NCI-H748 treated with DMSO at 0.1 percent for 48 hours (cell line): ENCODE measurements around the gene DCUN1D4.
A peak's percentile ranks its signal among the peaks of the same experiment; 100 is the strongest.
"Not testable (repeated sequence)": the region's sequence is repeated elsewhere in the genome, so short reads cannot be mapped to it uniquely, and the experiment has no call there.

Experiments
- DNase-seq: peaks from one replicate; lab custom pipeline; 2025; lab: John Stamatoyannopoulos, UW

DCUN1D4 gene

DNA sequence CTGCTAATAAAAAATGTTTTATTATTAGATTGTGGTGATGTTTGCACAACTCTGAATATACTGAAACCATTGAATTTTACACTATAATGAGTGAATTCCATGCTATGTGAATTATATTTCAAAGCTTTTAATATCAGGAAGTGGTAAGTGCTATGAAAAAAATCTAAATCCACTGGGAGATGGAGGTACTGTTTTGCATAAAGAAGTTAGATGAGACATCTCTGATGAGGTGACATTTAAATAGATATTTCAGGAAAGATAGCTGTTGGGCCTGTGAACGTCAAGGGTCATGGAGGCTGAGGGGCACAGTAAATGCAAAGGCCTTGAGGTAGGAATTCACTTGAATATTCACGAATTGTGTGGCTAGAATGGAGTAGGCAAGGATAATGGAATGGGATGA, 12.3 kb downstream of the DCUN1D4 start:
- DNase-seq, result no peak

- DNase-seq, result no peak
Observed at GRCh38 chr4:51855751-51856150, 12.8 kb downstream of the DCUN1D4 start.

DNA sequence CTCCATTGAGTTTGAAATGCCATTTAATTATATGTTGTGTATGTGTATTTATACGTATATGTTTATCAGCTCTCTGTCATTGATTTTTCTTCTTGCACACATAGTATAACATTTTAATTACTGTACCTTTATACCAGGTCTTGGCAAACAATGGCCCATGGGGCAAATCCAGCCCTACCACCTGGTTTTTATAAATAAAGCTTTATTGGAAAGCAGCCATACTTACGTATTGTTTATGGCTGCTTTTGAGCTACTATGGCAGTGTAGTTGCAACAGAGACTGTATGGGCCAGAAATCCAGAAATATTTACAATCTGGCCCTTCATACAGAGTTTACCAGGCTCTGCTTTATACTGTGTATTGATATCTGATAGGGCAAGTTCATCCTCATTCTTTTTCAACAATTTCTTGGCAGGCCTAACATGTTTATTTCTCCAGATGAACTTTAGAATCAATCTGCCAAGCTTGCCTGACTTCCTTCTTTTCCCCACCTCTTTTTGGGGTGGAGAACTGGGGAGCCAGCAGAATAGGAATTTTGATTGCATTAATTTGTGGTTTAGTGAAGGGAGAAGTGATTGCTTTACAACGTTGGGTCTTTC, 15.8 kb downstream of the DCUN1D4 start:
- DNase-seq, result peak; percentile 2

- no peak for DNase-seq
Observed at GRCh38 chr4:51859476-51860031, 16.6 kb downstream of the DCUN1D4 start.

DNA sequence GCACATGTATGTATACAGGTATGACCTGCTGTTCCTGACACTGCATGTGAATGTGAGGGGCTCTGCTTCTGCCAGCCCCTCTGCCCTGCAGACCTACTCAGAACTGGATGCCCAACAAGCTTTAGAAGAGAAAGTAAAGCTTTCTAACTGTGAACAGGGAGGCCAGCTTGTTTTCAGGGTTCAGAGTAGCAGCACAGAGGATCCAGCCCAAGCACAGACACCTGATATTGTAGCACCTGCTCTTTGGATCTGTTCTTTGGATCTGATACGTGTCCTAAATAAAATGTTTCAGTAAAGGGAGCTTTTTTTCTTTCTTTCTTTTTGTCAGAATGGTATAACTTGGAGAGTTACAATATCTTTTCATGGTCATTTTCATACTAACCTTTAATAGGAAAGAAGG, 19.2 kb downstream of the DCUN1D4 start:
- DNase-seq, result no peak

DNA sequence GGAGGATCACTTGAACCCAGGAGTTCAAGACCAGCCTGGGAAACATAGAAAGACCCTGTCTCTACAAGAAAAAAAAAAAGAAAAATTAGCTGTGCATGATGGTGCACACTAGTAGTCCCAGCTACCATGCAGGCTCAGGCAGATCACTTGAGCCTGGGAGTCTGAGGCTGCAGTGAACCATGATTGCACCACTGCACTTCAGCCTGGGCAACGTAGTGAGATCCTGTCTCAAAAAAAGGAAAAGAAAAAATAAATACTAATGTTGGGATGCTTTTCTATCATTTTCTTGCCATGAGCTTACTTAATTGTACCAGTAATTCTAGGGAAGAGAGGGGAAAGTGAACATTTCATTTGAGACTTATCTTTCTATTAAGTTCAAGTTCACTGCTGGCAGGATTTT, 19.8 kb downstream of the DCUN1D4 start:
- DNase-seq, result no peak

DNA sequence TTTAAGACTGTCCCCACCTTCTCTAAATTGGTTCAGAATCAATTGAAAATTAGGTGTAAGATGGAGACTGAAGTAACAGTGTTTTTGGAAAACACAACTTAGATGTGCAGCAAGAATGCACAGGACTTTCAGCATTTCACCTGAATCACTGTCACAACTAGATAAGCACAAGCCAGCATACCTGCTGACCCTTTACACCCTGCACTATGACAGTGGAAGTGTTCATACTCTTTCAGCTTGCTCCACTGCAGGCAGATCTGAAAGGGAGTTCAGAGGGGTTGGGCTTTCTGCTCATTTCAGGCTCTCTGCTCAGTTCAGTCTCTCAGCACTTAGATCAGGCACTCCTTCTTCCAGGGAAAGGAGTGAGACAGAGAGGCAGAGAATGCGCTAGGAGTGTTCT, 22.8 kb downstream of the DCUN1D4 start:
- DNase-seq, result no peak

DNA sequence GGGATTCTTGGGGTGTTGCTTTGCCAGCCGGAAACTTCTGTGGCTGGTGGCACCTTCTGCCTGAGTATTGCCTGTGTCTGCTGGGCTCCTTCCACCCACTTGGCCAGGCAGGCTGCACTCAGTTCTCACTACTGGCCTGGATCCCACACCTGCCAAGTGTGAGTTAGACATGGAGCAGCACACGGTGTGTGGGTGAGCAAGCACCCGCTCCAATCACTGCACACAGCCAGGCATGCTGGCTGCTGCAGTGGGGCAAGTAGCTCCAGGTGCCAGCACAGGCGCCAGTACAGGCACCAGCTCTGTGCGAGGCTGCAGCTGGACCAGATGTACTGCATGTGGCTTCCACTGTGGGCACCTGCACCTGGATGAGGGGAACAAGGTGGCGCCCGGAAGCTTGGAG, 23.9 kb downstream of the DCUN1D4 start:
- DNase-seq, result no peak

- no peak for DNase-seq
Observed at GRCh38 chr4:51867689-51868448, 24.9 kb downstream of the DCUN1D4 start.

DNA sequence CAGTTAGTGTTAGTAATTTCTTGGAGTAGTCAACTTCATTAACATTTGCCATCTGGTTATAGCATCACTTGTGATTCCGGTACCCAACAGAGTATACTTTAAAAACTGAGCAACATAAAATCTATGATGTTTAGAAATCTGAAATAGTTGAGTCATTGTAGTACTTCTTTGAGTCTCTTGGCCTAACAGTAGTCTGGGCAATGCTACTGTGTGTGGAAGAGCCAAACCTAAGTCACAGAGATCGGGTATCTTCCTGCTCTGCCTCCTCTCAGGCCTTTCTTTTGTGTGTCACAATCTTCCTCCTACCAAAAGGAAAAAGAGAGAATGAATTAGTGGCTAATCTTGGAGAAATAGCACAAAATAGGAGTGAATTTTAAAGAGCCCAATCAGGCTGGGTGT, 25.5 kb downstream of the DCUN1D4 start:
- DNase-seq, result no peak

DNA sequence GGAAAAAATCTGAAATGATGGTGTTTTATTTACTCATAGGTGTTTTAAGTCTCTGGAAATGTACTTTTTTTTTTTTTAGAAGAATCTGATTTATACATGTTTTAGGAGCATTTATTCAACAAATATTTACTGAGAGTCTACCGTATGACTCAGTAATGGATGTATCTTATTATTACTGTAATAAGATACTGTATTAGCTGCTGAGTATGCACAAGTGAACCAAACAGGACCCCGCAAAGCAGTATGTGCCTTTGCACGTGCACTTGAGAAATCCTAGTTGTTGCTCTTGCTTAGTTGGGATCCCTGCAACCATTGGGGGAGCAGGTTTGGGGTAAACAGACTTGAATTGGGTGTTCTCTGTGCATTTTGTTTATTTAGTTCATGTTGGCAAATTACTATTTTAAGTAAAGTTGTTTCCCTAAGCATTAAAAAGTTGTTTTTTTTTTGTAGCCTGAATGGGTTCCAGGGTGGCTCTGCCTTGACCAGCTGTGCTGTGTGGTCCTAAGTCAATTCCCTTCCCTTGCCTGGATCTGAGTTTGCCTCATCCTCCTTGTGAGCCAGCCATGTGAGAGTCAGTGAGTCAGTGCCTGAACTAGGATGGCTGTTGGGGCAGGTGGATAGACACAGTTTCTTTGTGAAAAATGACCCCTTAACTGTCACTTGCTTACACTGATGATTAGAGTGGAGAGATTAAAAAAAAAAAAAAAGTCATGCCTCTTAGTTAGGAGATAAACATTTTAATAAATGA, 27.7 kb downstream of the DCUN1D4 start:
- no peak for DNase-seq

DNA sequence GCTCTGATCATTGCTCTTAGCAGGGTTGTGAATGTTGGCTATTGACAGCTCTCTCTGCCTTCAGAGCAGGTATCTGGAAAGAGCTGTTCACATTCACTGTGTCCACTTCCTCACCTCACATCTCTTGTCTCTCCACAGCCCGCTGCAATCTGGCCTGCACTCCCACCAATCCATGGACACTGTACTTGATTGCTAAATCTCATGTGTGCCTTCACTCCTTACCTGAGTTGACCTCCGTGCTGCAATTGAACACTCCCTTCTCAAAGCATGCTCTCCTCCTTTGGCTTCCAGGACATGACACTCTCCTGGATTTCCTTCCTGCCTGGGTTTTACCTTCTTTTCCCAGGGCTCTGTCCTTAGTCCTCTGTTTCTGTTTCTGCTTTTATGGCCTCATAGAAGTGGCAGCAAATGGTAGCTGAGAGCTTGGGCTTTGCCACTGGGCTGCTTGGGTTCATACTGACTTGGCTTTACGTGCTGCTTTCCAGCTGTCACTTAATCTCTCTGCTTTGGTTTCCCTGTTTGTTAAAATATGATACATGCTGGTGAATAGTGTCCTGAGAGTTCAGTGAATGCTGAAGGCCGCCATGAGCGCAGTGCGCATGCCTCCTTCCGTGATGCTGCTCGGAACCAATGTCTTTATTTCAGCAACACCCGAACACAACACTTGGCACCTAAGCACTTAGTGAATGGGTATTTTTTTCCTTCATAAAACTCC, 29.5 kb downstream of the DCUN1D4 start:
- DNase-seq, result no peak

GRCh38 chr4:51874551-51874950, 31.6 kb downstream of the DCUN1D4 start:
- no peak for DNase-seq

DNA sequence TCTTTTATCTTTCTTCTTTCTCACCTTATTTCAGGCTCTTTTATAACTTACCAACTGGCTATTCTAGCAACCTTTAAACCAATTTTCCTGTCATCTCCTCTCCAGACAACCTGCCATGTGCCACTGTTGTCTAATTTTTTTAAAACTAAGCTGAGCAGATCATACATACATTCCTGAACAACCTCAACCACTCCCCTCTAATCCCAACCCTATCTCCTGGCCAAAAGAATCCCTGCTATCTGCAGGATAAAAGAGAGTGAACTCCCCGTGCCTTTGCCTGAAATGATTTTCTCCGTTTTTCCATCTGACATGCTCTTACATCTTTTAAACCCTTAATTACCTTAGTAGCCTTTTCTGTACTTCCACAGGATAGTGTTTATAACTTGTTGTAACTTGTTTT, 35.5 kb downstream of the DCUN1D4 start:
- DNase-seq, result no peak

DNA sequence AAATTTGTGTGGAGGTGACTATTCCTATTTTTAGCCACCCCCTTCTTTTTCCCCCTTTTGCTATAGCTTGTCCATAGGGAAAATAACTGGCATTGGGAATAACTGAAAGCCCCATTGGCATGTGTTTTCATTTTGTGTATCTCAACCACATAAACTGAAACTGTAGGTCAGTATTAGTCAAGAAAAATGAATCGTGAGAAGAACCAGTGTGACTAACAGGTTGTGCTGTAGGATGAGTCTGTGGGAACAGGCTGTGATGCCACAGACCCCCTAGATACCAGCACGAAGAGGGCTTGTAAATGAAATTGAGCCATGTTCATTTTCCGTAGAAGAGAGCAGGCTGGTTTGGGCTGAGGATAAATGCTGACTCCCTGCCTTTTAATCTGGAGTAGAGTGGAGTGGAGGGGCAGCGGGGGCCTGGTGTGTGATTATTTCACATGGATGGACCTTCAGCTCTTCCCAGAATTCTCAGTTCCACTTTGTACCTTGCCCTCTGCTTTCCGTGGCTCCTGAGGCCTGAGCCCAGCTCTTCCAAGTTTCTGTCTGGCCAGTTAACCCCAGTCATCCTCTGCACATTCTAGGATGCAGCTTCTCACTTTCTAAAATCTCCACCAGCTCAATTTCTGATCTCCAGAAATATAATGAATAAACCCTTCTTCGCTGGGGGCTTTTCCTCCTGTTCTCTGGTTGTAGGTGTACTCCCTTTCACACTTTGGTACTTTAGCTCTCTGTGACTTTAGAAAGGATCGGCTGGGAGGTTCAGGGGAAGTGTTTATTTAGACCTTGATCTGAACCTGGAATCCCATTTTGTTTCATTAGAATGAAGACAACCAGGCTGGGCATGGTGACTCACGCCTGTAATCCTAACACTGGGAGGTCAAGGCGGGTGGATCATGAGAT, 37.3 kb downstream of the DCUN1D4 start:
- no peak for DNase-seq

GRCh38 chr4:51884055-51884454, 41.1 kb downstream of the DCUN1D4 start:
- no peak for DNase-seq

DNA sequence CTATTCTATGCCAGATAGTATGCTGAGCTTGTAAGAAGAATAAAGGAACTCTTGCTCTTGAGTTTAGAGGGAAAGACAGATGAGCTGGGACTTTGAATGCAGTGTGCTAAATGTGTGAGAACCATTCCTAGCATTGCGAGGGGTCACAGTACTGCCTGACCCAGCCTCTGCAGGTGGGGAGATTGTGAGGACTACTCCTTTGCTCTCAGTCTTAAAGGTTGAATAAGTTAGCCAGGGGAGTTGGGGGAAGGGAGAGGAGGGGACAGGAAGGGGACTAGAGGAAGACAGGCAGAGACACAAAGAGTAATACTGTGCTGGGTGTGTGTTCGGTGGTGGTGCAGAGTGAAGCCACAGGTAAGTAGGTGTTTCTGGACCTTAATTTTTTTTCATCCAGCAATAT, 41.7 kb downstream of the DCUN1D4 start:
- DNase-seq, result no peak

GRCh38 chr4:51885363-51885762, 42.4 kb downstream of the DCUN1D4 start:
- no peak for DNase-seq

- no peak for DNase-seq
Observed at GRCh38 chr4:51890760-51891159, 47.8 kb downstream of the DCUN1D4 start.

DNA sequence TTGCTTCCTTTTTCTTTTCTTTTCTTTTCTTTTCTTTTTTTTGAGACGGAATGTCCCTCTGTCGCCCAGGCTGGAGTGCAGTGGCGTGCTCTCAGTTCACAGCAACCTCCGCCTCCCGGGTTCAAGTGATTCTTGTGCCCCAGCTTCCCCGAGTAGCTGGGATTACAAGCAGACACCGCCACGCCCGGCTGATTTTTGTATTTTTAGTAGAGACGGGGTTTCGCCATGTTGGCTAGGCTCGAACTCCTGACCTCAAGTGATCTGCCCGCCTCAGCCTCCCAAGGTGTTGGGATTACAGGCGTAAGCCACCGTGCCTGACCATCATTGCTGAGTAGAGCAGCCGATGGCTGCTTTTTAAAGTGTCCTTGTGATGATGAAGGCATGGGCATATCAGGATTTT, 50.4 kb downstream of the DCUN1D4 start:
- not testable (repeated sequence) for DNase-seq

DNA sequence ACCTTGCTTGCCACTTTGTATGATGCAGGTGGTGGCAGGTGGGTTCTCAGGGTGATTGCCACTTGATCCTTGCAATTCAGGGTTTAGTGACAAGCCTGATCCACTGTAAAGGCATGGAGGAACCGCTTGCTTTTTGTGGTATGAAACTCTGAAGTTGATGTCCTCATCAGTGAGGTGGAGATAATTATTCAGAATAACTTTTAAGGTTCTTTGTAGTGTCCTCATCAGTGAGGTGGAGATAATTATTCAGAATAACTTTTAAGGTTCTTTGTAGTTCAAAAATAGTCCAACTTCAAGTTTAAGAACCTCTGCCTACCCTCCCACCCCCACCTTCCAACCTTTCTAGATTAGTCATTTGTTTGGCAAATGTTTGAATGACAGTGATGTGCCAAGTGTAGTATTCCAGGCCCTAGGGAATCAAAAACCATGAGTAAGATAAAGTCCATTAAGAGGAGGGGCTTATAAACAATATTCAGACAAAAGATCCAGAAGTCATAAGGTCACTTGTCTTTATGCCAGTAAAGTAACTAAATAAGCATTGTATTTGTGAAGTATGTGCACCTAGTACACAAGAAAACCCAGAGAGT, 51.2 kb downstream of the DCUN1D4 start:
- no peak for DNase-seq
